Mesothelial cell of epicardium (in vitro differentiated cells): ENCODE measurements around the gene ACVR1. TPM values are rescaled to one million over a fixed set of nuclear protein-coding genes. Genes with fewer than 3 reads are reported as not detected.

Experiments used
- DNase-seq, 2 experiments: peaks; one replicate each; pipeline ENCODE4 v3.0.0; 2021; ENCODE audit warnings: low spot score in 2 of 2; ENCODE audit not compliant: unreplicated experiment in 2 of 2
- H3K27ac Mint-ChIP-seq: 2 replicates; pipeline ENCODE4 v1.8.0; 2021; ENCODE audit warnings: mixed read lengths
- H3K27me3 Mint-ChIP-seq: 2 replicates; pipeline ENCODE4 v1.8.0; 2021; ENCODE audit warnings: low read depth, mixed read lengths
- H3K36me3 Mint-ChIP-seq: 2 replicates; pipeline ENCODE4 v1.8.0; 2021; ENCODE audit warnings: mixed read lengths
- H3K4me1 Mint-ChIP-seq: 2 replicates; pipeline ENCODE4 v1.8.0; 2021; ENCODE audit warnings: mixed read lengths
- H3K4me3 Mint-ChIP-seq: 2 replicates; pipeline ENCODE4 v1.8.0; 2021; ENCODE audit warnings: mild to moderate bottlenecking, moderate library complexity, mixed read lengths
- H3K9me3 Mint-ChIP-seq: 2 replicates; pipeline ENCODE4 v1.8.0; 2021; ENCODE audit warnings: mixed read lengths
- total RNA-seq: library from RNA; stranded (reverse); gene quantifications from 3 replicates; pipeline ENCODE4 v1.2.1, GENCODE V29; 2021
- TF ChIP-seq, protein P1 (sequence below): fragments of 200-600 bp; sonication (generic); IDR thresholded peaks from one replicate; pipeline ENCODE4 v1.5.0; 2021; ENCODE audit warnings: antibody characterized with exemption; ENCODE audit not compliant: unreplicated experiment

ACVR1 gene
- total RNA-seq, 1 donor from 2014 or later: 27.5 TPM

GRCh38 chr2:157877761-157878400 lies 1.8 kb upstream of the ACVR1 start:
- H3K36me3 Mint-ChIP-seq: no peaks in the 10 kb centered on the region
- H3K4me3 Mint-ChIP-seq: peak overlapping the region; percentile 62
- TF ChIP-seq, protein P1, sequence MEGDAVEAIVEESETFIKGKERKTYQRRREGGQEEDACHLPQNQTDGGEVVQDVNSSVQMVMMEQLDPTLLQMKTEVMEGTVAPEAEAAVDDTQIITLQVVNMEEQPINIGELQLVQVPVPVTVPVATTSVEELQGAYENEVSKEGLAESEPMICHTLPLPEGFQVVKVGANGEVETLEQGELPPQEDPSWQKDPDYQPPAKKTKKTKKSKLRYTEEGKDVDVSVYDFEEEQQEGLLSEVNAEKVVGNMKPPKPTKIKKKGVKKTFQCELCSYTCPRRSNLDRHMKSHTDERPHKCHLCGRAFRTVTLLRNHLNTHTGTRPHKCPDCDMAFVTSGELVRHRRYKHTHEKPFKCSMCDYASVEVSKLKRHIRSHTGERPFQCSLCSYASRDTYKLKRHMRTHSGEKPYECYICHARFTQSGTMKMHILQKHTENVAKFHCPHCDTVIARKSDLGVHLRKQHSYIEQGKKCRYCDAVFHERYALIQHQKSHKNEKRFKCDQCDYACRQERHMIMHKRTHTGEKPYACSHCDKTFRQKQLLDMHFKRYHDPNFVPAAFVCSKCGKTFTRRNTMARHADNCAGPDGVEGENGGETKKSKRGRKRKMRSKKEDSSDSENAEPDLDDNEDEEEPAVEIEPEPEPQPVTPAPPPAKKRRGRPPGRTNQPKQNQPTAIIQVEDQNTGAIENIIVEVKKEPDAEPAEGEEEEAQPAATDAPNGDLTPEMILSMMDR: no peak
- DNase-seq: no peak
- H3K27me3 Mint-ChIP-seq: no peaks in the 10 kb centered on the region
- no peak overlapping the region for H3K27ac Mint-ChIP-seq
- H3K4me1 Mint-ChIP-seq: peaks cover 27% of the 10 kb centered on the region
- no peaks in the 10 kb centered on the region for H3K9me3 Mint-ChIP-seq

DNA sequence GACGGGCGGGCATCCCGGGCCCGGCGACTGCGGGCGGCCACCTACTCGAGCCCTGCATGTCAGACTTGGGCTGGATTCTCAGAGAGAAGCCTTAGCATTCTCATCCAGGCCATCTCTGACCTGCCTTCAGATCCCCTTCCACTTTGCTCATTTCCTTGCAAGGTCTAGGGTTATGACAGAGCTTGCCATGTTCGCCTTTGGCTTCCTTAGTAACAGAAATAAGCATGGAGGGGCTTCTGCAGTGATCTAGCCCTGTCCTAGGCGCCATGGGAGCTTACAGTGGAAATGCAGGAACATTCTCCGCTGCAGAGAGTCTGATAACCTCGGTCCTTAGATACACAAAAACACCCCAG lies 632 bp upstream of the ACVR1 start:
- Mint-ChIP-seq H3K27ac (peak overlapping the region; percentile 16), H3K9me3 (no peaks in the 10 kb centered on the region), H3K4me3 (peak overlapping the region; percentile 62), H3K27me3 (no peaks in the 10 kb centered on the region), H3K36me3 (no peaks in the 10 kb centered on the region), H3K4me1 (peaks cover 27% of the 10 kb centered on the region)
- DNase-seq: no peak
- TF ChIP-seq, protein P1: no peak

DNA sequence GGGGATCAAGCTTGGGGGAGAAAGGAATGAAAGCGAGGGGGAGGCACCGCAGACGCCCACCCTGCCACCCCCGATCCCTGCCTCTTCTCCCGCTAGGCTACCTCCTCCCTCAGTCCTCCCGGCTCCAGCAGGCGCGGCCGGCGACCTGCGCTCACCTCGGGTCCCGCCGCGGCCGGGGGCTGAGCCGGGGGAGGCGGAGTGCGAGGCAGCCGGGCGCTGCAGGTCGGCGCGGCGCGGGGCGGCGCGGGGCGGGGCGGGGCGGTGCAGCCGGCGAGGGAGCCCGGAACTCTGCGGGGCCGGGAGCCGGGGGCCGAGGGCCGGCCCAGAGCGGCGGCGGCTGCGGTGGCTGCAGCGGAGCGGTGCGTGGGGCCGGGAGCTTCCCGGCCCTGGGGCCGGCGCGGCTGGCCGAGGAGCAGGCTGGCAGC lies 477 bp downstream of the ACVR1 start:
- Mint-ChIP-seq H3K4me3 (peak overlapping the region; percentile 97), H3K27ac (peak overlapping the region; percentile 97), H3K36me3 (no peaks in the 10 kb centered on the region), H3K9me3 (no peaks in the 10 kb centered on the region), H3K27me3 (no peaks in the 10 kb centered on the region), H3K4me1 (peaks cover 27% of the 10 kb centered on the region)
- TF ChIP-seq, protein P1: no peak
- peak; percentile 49 to 70 for DNase-seq

GRCh38 chr2:157874997-157875640 lies 1.0 kb downstream of the ACVR1 start:
- Mint-ChIP-seq H3K36me3 (no peaks in the 10 kb centered on the region), H3K9me3 (no peaks in the 10 kb centered on the region), H3K4me3 (peak overlapping the region; percentile 97), H3K27ac (peak overlapping the region; percentile 97), H3K4me1 (peaks cover 27% of the 10 kb centered on the region), H3K27me3 (no peaks in the 10 kb centered on the region)
- peak in 1 of 2 experiments; percentile 56 for DNase-seq
- TF ChIP-seq, protein P1: no peak

DNA sequence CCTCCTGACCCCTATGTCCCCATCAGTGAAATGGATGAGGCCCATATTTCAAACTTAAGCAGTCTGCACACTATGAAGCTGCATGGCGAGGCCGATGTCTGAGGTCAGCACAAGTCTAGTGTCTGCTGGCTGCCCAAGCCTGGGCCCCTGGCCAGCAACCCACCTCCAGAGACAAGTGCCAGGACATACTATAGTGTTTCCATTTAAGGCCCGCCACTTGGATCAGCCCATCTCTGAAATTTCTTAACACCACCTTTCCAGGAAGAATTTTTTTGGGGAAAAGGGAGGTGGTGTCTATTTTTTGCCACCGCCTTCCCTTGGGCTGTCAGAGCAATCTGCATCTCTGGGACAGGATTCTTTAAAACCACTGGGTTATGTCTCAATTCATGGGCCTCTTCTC lies 1.8 kb downstream of the ACVR1 start:
- peaks cover 27% of the 10 kb centered on the region for H3K4me1 Mint-ChIP-seq
- no peak for DNase-seq

More for the DNA sequence above, 1.8 kb downstream of the ACVR1 start:
- Mint-ChIP-seq H3K9me3 (no peaks in the 10 kb centered on the region), H3K27me3 (no peaks in the 10 kb centered on the region), H3K27ac (peak overlapping the region; percentile 97), H3K36me3 (no peaks in the 10 kb centered on the region), H3K4me3 (peak overlapping the region; percentile 97)
- TF ChIP-seq, protein P1: no peak
